Neural cell (in vitro differentiated cells): ENCODE results near the gene GPT2. TPM values are rescaled to one million over a fixed set of nuclear protein-coding genes. Genes with fewer than 3 reads are reported as not detected.

Source experiments
- H2AFZ ChIP-seq: fragments of 200-600, 300-800 bp; sonication (generic), shearing (Covaris generic); 2 replicates; pipeline ENCODE4 v1.6.0; 2014; ENCODE audit warnings: low read depth, mild to moderate bottlenecking, antibody characterized with exemption, low read length, moderate library complexity
- H3F3A ChIP-seq: fragments of 200-600 bp; shearing (Covaris generic); 2 replicates; pipeline ENCODE4 v1.6.1; 2016; ENCODE audit warnings: mild to moderate bottlenecking, moderate library complexity, mixed read lengths, antibody characterized with exemption, low read length; ENCODE audit not compliant: insufficient read depth, poor library complexity, severe bottlenecking
- H3K27ac ChIP-seq: fragments of 200-600, 300-800 bp; sonication (generic), shearing (Covaris generic); 2 replicates; pipeline ENCODE4 v1.5.1; 2014; ENCODE audit warnings: mild to moderate bottlenecking, low read length, moderate library complexity
- H3K27me3 ChIP-seq: fragments of 300-800, 200-600 bp; sonication (generic), shearing (Covaris generic); 2 replicates; pipeline ENCODE4 v1.6.0; 2014; ENCODE audit warnings: mild to moderate bottlenecking, low read depth, low read length, moderate library complexity; ENCODE audit not compliant: insufficient read depth
- H3K36me3 ChIP-seq: fragments of 300-800, 200-600 bp; sonication (generic), shearing (Covaris generic); 2 replicates; pipeline ENCODE4 v1.5.1; 2014; ENCODE audit warnings: mild to moderate bottlenecking, antibody characterized with exemption, low read length, moderate library complexity; ENCODE audit not compliant: insufficient read depth
- H3K4me2 ChIP-seq: fragments of 300-800, 200-600 bp; sonication (generic), shearing (Covaris generic); 2 replicates; pipeline ENCODE4 v1.6.0; 2014; ENCODE audit warnings: mild to moderate bottlenecking, low read length
- H3K4me3 ChIP-seq: fragments of 300-800, 200-600 bp; sonication (generic), shearing (Covaris generic); 2 replicates; pipeline ENCODE4 v1.5.1; 2014; ENCODE audit warnings: mild to moderate bottlenecking, low read length, moderate library complexity
- H3K79me2 ChIP-seq: fragments of 200-600 bp; shearing (Covaris generic); replicated peaks from 2 replicates; pipeline ENCODE4 v1.6.0; 2014; ENCODE audit warnings: mild to moderate bottlenecking, low read length, moderate library complexity; ENCODE audit not compliant: insufficient read depth
- H3K9ac ChIP-seq: fragments of 300-800, 200-600 bp; sonication (generic), shearing (Covaris generic); 2 replicates; pipeline ENCODE4 v1.6.1; 2016; ENCODE audit warnings: mild to moderate bottlenecking, low read length, mixed read lengths
- H3K9me2 ChIP-seq: fragments of 200-600 bp; shearing (Covaris generic); 2 replicates; pipeline ENCODE4 v1.6.1; 2016; ENCODE audit warnings: mild to moderate bottlenecking, low read length, mixed read lengths; ENCODE audit not compliant: insufficient read depth
- H3K9me3 ChIP-seq: fragments of 200-600, 300-800 bp; sonication (generic), shearing (Covaris generic); 2 replicates; pipeline ENCODE4 v1.6.1; 2016; ENCODE audit warnings: mild to moderate bottlenecking, mixed run types, low read length, moderate library complexity, mixed read lengths
- H4K20me1 ChIP-seq: fragments of 200-600 bp; shearing (Covaris generic); 2 replicates; pipeline ENCODE4 v1.6.1; 2016; ENCODE audit warnings: mild to moderate bottlenecking, mixed run types; ENCODE audit not compliant: insufficient read depth
- CTCF ChIP-seq: fragments of 450-650 bp; IDR thresholded peaks from 2 replicates; pipeline ENCODE4 v1.5.1; 2014; ENCODE audit warnings: antibody characterized with exemption, mild to moderate bottlenecking, moderate library complexity; ENCODE audit not compliant: poor library complexity, severe bottlenecking
- EP300 ChIP-seq: fragments of 450-650 bp; conservative IDR thresholded peaks from 2 replicates; pipeline ENCODE4 v1.6.1; 2014; ENCODE audit warnings: antibody characterized with exemption, mild to moderate bottlenecking, moderate library complexity; ENCODE audit not compliant: poor library complexity, severe bottlenecking
- EZH2 ChIP-seq: fragments of 200-600, 300-800 bp; shearing (Covaris generic), sonication (generic); IDR thresholded peaks from 2 replicates; pipeline ENCODE4 v1.6.1; 2014; ENCODE audit warnings: antibody characterized with exemption, low read length, borderline replicate concordance, mild to moderate bottlenecking; ENCODE audit not compliant: insufficient read depth, poor library complexity, severe bottlenecking
- MXI1 ChIP-seq: fragments of 450-650 bp; conservative IDR thresholded peaks from 2 replicates; pipeline ENCODE4 v1.6.1; 2014; ENCODE audit warnings: antibody characterized with exemption, mild to moderate bottlenecking; ENCODE audit not compliant: poor library complexity, severe bottlenecking
- POLR2AphosphoS5 ChIP-seq: IDR thresholded peaks from 2 replicates; pipeline ENCODE4 v1.6.1; 2012
- RAD21 ChIP-seq: fragments of 450-650 bp; conservative IDR thresholded peaks from 2 replicates; pipeline ENCODE4 v1.6.1; 2014; ENCODE audit warnings: antibody characterized with exemption, mild to moderate bottlenecking, moderate library complexity
- SMC3 ChIP-seq: fragments of 450-650 bp; conservative IDR thresholded peaks from 2 replicates; pipeline ENCODE4 v1.6.1; 2014; ENCODE audit warnings: antibody characterized with exemption, mild to moderate bottlenecking, moderate library complexity; ENCODE audit not compliant: poor library complexity
- TAF1 ChIP-seq: IDR thresholded peaks from 2 replicates; pipeline ENCODE4 v1.6.1; 2012; ENCODE audit warnings: low read depth
- polyA plus RNA-seq: library from polyadenylated mRNA; depleted of rRNA; stranded (reverse); fragments of >200 nt; gene quantifications from 2 replicates; pipeline ENCODE4 v1.2.3, GENCODE V29; 2014
- TF ChIP-seq, protein P1 (sequence below): IDR thresholded peaks from 2 replicates; pipeline ENCODE4 v1.6.1; 2012; ENCODE audit warnings: borderline replicate concordance

Gene GPT2
- polyA plus RNA-seq, 1 donor from 2014 or later: 23.9 TPM

GRCh38 chr16:46922239-46922638 is 38.1 kb downstream of the GPT2 start:
- no peaks in the 10 kb centered on the region for H3K36me3 ChIP-seq
- no peaks in the 10 kb centered on the region for H3K79me2 ChIP-seq
- H4K20me1 ChIP-seq: no peaks in the 10 kb centered on the region
- H3K9ac ChIP-seq: no peak overlapping the region
- H3K27ac ChIP-seq: no peak overlapping the region
- H3K4me2 ChIP-seq: no peak overlapping the region
- H3K4me3 ChIP-seq: no peak overlapping the region
- H2AFZ ChIP-seq: no peak overlapping the region
- no peak for TF ChIP-seq SMC3
- no peak for TF ChIP-seq CTCF
- TF ChIP-seq RAD21: no peak
- no peak for TF ChIP-seq MXI1
- no peak for TF ChIP-seq EZH2
- TF ChIP-seq, protein P1, sequence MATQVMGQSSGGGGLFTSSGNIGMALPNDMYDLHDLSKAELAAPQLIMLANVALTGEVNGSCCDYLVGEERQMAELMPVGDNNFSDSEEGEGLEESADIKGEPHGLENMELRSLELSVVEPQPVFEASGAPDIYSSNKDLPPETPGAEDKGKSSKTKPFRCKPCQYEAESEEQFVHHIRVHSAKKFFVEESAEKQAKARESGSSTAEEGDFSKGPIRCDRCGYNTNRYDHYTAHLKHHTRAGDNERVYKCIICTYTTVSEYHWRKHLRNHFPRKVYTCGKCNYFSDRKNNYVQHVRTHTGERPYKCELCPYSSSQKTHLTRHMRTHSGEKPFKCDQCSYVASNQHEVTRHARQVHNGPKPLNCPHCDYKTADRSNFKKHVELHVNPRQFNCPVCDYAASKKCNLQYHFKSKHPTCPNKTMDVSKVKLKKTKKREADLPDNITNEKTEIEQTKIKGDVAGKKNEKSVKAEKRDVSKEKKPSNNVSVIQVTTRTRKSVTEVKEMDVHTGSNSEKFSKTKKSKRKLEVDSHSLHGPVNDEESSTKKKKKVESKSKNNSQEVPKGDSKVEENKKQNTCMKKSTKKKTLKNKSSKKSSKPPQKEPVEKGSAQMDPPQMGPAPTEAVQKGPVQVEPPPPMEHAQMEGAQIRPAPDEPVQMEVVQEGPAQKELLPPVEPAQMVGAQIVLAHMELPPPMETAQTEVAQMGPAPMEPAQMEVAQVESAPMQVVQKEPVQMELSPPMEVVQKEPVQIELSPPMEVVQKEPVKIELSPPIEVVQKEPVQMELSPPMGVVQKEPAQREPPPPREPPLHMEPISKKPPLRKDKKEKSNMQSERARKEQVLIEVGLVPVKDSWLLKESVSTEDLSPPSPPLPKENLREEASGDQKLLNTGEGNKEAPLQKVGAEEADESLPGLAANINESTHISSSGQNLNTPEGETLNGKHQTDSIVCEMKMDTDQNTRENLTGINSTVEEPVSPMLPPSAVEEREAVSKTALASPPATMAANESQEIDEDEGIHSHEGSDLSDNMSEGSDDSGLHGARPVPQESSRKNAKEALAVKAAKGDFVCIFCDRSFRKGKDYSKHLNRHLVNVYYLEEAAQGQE: no peak
- no peak for TF ChIP-seq EP300
- no peak for TF ChIP-seq POLR2AphosphoS5
- no peak for TF ChIP-seq TAF1
- H3K27me3 ChIP-seq: no peaks in the 10 kb centered on the region
- H3K9me3 ChIP-seq: no peaks in the 10 kb centered on the region
- no peaks in the 10 kb centered on the region for H3K9me2 ChIP-seq
- no peaks in the 10 kb centered on the region for H3F3A ChIP-seq

DNA sequence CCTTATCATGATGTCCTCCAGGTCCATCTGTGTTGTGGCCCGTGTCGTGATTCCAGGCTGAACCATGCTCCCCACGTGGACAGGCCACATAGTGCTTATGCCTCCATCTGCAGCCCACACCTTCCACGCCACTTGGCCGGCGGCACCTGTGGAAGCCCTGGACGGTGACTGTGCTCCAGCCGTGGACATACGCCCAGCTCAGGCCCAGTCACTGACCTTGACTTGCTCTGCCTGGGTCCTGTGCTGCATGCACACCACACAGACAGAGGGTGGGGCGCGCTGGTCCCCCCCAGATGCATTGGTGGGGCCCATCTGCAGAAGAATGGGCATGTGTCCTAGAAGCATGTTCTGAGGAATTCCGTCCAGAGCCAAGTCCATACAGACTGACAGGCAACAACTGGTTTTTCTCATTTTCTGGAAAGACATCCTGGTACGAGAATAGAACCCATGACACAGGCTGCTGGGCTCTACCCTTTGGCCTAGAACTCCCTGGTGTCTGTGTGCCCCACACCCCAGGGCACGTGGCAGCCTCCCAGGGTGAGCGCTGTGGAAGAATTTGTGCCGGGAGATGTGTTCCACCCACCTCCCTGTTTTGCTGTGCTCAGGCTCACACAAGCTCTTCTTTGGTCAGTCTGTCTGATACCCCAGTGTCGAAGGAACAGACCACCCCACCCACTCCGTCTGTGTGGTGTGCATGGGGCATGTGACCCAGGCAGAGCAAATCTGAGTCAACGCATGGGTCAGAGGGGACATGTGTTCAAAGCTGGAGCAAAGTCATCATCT is 39.5 kb downstream of the GPT2 start:
- TF ChIP-seq TAF1: no peak
- TF ChIP-seq EZH2: no peak
- no peak for TF ChIP-seq RAD21
- TF ChIP-seq, protein P1: no peak
- no peak for TF ChIP-seq CTCF
- no peak for TF ChIP-seq EP300
- TF ChIP-seq MXI1: no peak
- TF ChIP-seq SMC3: no peak
- TF ChIP-seq POLR2AphosphoS5: no peak
- Histone ChIP-seq H3F3A (no peaks in the 10 kb centered on the region), H3K79me2 (no peaks in the 10 kb centered on the region), H3K36me3 (no peaks in the 10 kb centered on the region), H3K9me3 (no peaks in the 10 kb centered on the region), H4K20me1 (no peaks in the 10 kb centered on the region), H3K4me3 (no peak overlapping the region), H3K9me2 (no peaks in the 10 kb centered on the region), H3K4me2 (no peak overlapping the region), H3K27ac (no peak overlapping the region), H3K27me3 (no peaks in the 10 kb centered on the region), H2AFZ (no peak overlapping the region), H3K9ac (no peak overlapping the region)
